ENCODE results near the gene TSPAN9.

The TSPAN9 gene

GRCh38 chr12:3195337-3195736 lies 118.2 kb downstream of the TSPAN9 start:
- H3K4me3 ChIP-seq (ENCODE audit: low read depth, low read length) = no peak overlapping the region
- TF ChIP-seq, protein P1, sequence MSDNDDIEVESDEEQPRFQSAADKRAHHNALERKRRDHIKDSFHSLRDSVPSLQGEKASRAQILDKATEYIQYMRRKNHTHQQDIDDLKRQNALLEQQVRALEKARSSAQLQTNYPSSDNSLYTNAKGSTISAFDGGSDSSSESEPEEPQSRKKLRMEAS (IDR thresholded peaks at IDR 0.05; ENCODE audit: low read depth, low read length) = no peak
- TF ChIP-seq CTCF (IDR thresholded peaks at IDR 0.05; ENCODE audit: low read depth, low read length) = no peak
- no peak for TF ChIP-seq POLR2A (IDR thresholded peaks at IDR 0.05; ENCODE audit: extremely low read depth, insufficient read length)
- TF ChIP-seq MYC (IDR thresholded peaks at IDR 0.05; ENCODE audit: low read depth, low read length) = no peak
- no peak for DNase-seq (ENCODE audit: low read depth)

GRCh38 chr12:3195859-3196483 lies 118.8 kb downstream of the TSPAN9 start:
- DNase-seq (ENCODE audit: low read depth) = no peak
- TF ChIP-seq MYC (IDR thresholded peaks at IDR 0.05; ENCODE audit: low read depth, low read length) (no peak), CTCF (IDR thresholded peaks at IDR 0.05; ENCODE audit: low read depth, low read length) (no peak), POLR2A (IDR thresholded peaks at IDR 0.05; ENCODE audit: extremely low read depth, insufficient read length) (no peak)
- TF ChIP-seq, protein P1 (IDR thresholded peaks at IDR 0.05; ENCODE audit: low read depth, low read length) = no peak
- no peak overlapping the region for H3K4me3 ChIP-seq (ENCODE audit: low read depth, low read length)

DNA sequence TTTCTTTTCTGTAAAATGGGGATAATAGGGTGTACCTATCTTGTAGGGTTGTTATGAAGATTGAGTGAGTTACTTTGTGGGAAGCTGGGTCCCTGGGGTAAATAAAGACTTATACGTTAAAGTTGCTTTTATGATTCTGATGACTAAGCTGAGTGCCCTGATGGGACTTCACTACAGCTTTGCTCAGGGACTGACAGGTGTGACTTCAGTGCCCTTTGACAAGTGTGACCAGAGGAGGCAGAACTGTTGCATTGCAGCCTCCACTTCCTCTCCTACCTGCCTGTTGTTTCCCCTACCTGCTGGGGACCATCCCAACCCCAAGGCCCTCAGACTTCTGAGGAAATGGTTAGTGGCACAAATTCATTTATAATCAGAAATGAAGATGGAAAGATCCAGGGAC lies 119.3 kb downstream of the TSPAN9 start:
- DNase-seq (ENCODE audit: low read depth) = no peak

GRCh38 chr12:3197131-3197818 lies 120.1 kb downstream of the TSPAN9 start:
- no peak overlapping the region for H3K4me3 ChIP-seq (ENCODE audit: low read depth, low read length)
- DNase-seq (ENCODE audit: low read depth) = no peak
- TF ChIP-seq CTCF (IDR thresholded peaks at IDR 0.05; ENCODE audit: low read depth, low read length) = no peak
- no peak for TF ChIP-seq POLR2A (IDR thresholded peaks at IDR 0.05; ENCODE audit: extremely low read depth, insufficient read length)
- TF ChIP-seq, protein P1 (IDR thresholded peaks at IDR 0.05; ENCODE audit: low read depth, low read length) = no peak
- no peak for TF ChIP-seq MYC (IDR thresholded peaks at IDR 0.05; ENCODE audit: low read depth, low read length)

More for the DNA sequence above, 119.3 kb downstream of the TSPAN9 start:
- H3K4me3 ChIP-seq (ENCODE audit: low read depth, low read length) = no peak overlapping the region
- TF ChIP-seq, protein P1 (IDR thresholded peaks at IDR 0.05; ENCODE audit: low read depth, low read length) = no peak
- TF ChIP-seq MYC (IDR thresholded peaks at IDR 0.05; ENCODE audit: low read depth, low read length) (no peak), CTCF (IDR thresholded peaks at IDR 0.05; ENCODE audit: low read depth, low read length) (no peak), POLR2A (IDR thresholded peaks at IDR 0.05; ENCODE audit: extremely low read depth, insufficient read length) (no peak)

DNA sequence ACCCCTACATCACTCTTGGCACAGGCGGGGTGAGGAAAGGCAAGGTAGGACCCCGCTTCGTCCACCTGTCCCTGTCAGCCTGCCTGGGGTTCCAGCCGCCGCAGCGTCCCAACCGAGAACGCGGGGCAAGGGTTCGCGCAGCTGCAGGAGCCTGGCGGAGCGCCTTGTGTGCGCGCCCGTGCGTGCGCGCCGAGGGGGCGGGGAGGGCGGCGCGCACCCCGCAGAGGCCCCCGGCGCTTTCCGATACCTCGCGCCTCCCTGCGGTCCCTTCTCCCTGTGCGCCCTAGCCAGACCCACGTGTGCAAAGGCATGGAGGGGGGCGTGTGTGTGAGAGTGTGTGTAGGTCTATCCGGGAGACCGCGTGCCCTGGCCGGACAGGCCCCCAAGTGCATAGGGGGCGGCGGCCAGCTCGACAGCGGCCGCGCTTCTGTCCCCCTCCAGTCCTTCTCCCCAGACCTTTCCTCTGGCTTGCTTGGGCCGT lies 122.4 kb downstream of the TSPAN9 start:
- DNase-seq (ENCODE audit: low read depth) = no peak
- TF ChIP-seq CTCF (IDR thresholded peaks at IDR 0.05; ENCODE audit: low read depth, low read length) = no peak

More for the DNA sequence above, 122.4 kb downstream of the TSPAN9 start:
- H3K4me3 ChIP-seq (ENCODE audit: low read depth, low read length) = no peak overlapping the region

All from NB4 (cell line).